Activated CD4-positive, alpha-beta T cell treated with anti-CD3 and anti-CD28 coated beads, Interleukin-2, amount 50 U/mL, for 16 hours (primary cell): ENCODE results near the gene RADIL.

Experiments
- DNase-seq: peaks from one replicate; pipeline ENCODE4 v3.0.0-alpha.2; 2020

Gene RADIL

GRCh38 chr7:4851459-4852422 is 31.8 kb downstream of the RADIL start:
- peak; percentile 15 for DNase-seq

- DNase-seq, result no peak
Observed at GRCh38 chr7:4850262-4850795, 33.2 kb downstream of the RADIL start.

GRCh38 chr7:4849390-4849789 is 34.1 kb downstream of the RADIL start:
- DNase-seq, result peak; percentile 16

GRCh38 chr7:4845740-4846142 is 37.8 kb downstream of the RADIL start:
- no peak for DNase-seq

GRCh38 chr7:4842319-4843064 is 41.0 kb downstream of the RADIL start:
- no peak for DNase-seq

GRCh38 chr7:4841836-4842235 is 41.7 kb downstream of the RADIL start:
- no peak for DNase-seq

GRCh38 chr7:4841007-4841784 is 42.3 kb downstream of the RADIL start:
- DNase-seq, result no peak

GRCh38 chr7:4840079-4840501 is 43.4 kb downstream of the RADIL start:
- DNase-seq, result no peak

GRCh38 chr7:4838626-4839334 is 44.7 kb downstream of the RADIL start:
- DNase-seq, result no peak

- no peak for DNase-seq
Observed at GRCh38 chr7:4837803-4838625, 45.5 kb downstream of the RADIL start.

- no peak for DNase-seq
Observed at GRCh38 chr7:4837041-4837802, 46.3 kb downstream of the RADIL start.

- no peak for DNase-seq
Observed at GRCh38 chr7:4836206-4836661, 47.3 kb downstream of the RADIL start.

- DNase-seq, result no peak
Observed at GRCh38 chr7:4835398-4836205, 47.9 kb downstream of the RADIL start.

GRCh38 chr7:4834601-4835397 is 48.7 kb downstream of the RADIL start:
- no peak for DNase-seq

- DNase-seq, result no peak
Observed at GRCh38 chr7:4833691-4834600, 49.6 kb downstream of the RADIL start.

GRCh38 chr7:4833176-4833575 is 50.3 kb downstream of the RADIL start:
- DNase-seq, result no peak

- DNase-seq, result no peak
Observed at GRCh38 chr7:4832711-4833110, 50.8 kb downstream of the RADIL start.
